Aorta (tissue), 5 donors: ENCODE measurements around the gene CKAP2L. TPM values are rescaled to one million over a fixed set of nuclear protein-coding genes. Genes with fewer than 3 reads are reported as not detected.

Experiments
- ATAC-seq: fragments of 200-7000 bp; cut with Tn5 transposase; one replicate; pipeline ENCODE4 v1.9.1; 2022; ENCODE audit warnings: moderate library complexity; ENCODE audit not compliant: low FRiP score
- DNase-seq, 2 donors: peaks; one replicate each; pipeline ENCODE4 v3.0.0-alpha.2; 2020
- H3K27ac ChIP-seq, 2 donors: one replicate each; pipeline ENCODE4 v1.5.1; 2013; ENCODE audit warnings: low read length in 2 of 2, mild to moderate bottlenecking in 2 of 2, moderate library complexity in 2 of 2, control low read depth in 1 of 2, inconsistent platforms in 1 of 2, low read depth in 1 of 2
- H3K27me3 ChIP-seq, 2 donors: one replicate each; pipeline ENCODE4 v1.6.1; 2013; ENCODE audit warnings: control low read depth in 1 of 2, low read length in 1 of 2, mild to moderate bottlenecking in 1 of 2, moderate library complexity in 1 of 2; ENCODE audit not compliant: insufficient read depth in 2 of 2, control insufficient read depth in 1 of 2
- H3K36me3 ChIP-seq, 2 donors: one replicate each; pipeline ENCODE4 v1.6.1; 2013; ENCODE audit warnings: control low read depth in 1 of 2, low read length in 1 of 2, mild to moderate bottlenecking in 1 of 2; ENCODE audit not compliant: insufficient read depth in 2 of 2, control insufficient read depth in 1 of 2
- H3K4me1 ChIP-seq, 2 donors: one replicate each; pipeline ENCODE4 v1.6.1; 2013; ENCODE audit warnings: low read length in 2 of 2, control low read depth in 1 of 2, mild to moderate bottlenecking in 1 of 2, moderate library complexity in 1 of 2; ENCODE audit not compliant: insufficient read depth in 2 of 2, control insufficient read depth in 1 of 2
- H3K4me3 ChIP-seq, 2 donors: one replicate each; pipeline ENCODE4 v1.5.1; 2013; ENCODE audit warnings: low read length in 2 of 2, control low read depth in 1 of 2, mild to moderate bottlenecking in 1 of 2
- H3K9me3 ChIP-seq: one replicate; pipeline ENCODE4 v1.6.1; 2013; ENCODE audit warnings: mild to moderate bottlenecking, low read length; ENCODE audit not compliant: control insufficient read depth
- WGBS, 2 donors: extraction: QIAGEN DNeasy Blood & Tissue Kit; methylation state at CpG; one replicate each; pipeline ENCODE4 v1.1.7; 2013; 5-methylcytosine and 5-hydroxymethylcytosine counted together
- intact Hi-C, 2 donors: fragments of 100-400 bp; cut with DNase I; formaldehyde crosslinking; loops; one replicate each; pipeline versions ENCODE4 v1.14.2 to v1.15.0; 2022
- long read RNA-seq, 2 donors: library from polyadenylated mRNA; unstranded; transcript quantifications; one replicate each; pipeline ENCODE4 v2.0.0, GENCODE V29; 2020 to 2021
- polyA plus RNA-seq, 2 donors: library from polyadenylated mRNA; stranded (reverse); fragments of 200-250 nt; gene quantifications; one replicate each; pipeline ENCODE4 v1.2.3, GENCODE V29; 2013
- total RNA-seq, 2 donors: library from RNA; stranded (reverse); fragmentation: NEBNext Ultra II Directional; extraction: Animal tissue kit (Norgen Biotek cat#: 25700); gene quantifications; one replicate each; pipeline ENCODE4 v1.2.1, GENCODE V29; 2021
- donor health status: healthy with polysubstance abuse.
- donor health status: Bipolar disorder and iron deficiency.
- donor health status: DM: no; HTN: no; CAD: no.
- donor health status: DM: no; HTN: no; CAD: no.
- donor health status: DM: yes; HTN: yes; CAD: no.

CKAP2L gene
- total RNA-seq (under 1 TPM; 0.65 to 0.69 TPM), polyA plus RNA-seq (under 1 TPM; under 0.01 to 0.08 TPM)
- long read RNA-seq, donor 1, full-length matches to known transcripts: 2 of 2 reads
- long read RNA-seq, donor 1, partial matches to known transcripts: 0 of 2 reads
- long read RNA-seq, donor 1, other reads (novel, unspliced or antisense): 0 of 2 reads
- long read RNA-seq, donor 2, partial matches to known transcripts: 1 of 1 reads
- long read RNA-seq, donor 2, other reads (novel, unspliced or antisense): 0 of 1 reads

GRCh38 chr2:112764071-112765044 is at the start of gene CKAP2L:
TSS of gene CKAP2L (minus strand) at chr2:112764609. CDS start at chr2:112764598, 11 bp downstream.
- WGBS, 2 donors: 0% methylated on average over 77 to 79 of the region's 79 CpGs
- no peaks in the 10 kb centered on the region for H3K9me3 ChIP-seq
- H3K27me3 ChIP-seq: no peaks in the 10 kb centered on the region
- intact Hi-C loops: no loop called here
- no peak within 1 kb of the TSS for H3K27ac ChIP-seq
- DNase-seq (peak; percentile 98), ATAC-seq (peak; percentile 96)
- peak within 1 kb of the TSS; percentile 38 to 58 for H3K4me3 ChIP-seq
- H3K36me3 ChIP-seq: no peaks in the 10 kb centered on the region
- H3K4me1 ChIP-seq: no peaks in the 10 kb centered on the region

- Histone ChIP-seq H3K27me3 (no peaks in the 10 kb centered on the region), H3K9me3 (no peaks in the 10 kb centered on the region), H3K27ac (no peak overlapping the region), H3K4me3 (no peak overlapping the region), H3K36me3 (no peaks in the 10 kb centered on the region), H3K4me1 (no peaks in the 10 kb centered on the region)
- DNase-seq (no peak), ATAC-seq (no peak)
- intact Hi-C loops: no loop called here
- 64 to 65% methylated on average over 10 of the region's 10 CpGs for WGBS, 2 donors
These were observed 49.0 kb upstream of the CKAP2L start for GRCh38 chr2:112813280-112813966.

- ATAC-seq (no peak), DNase-seq (no peak)
- H3K36me3 ChIP-seq: no peaks in the 10 kb centered on the region
- H3K4me3 ChIP-seq: no peak overlapping the region
- no peaks in the 10 kb centered on the region for H3K27me3 ChIP-seq
- H3K27ac ChIP-seq: no peak overlapping the region
- H3K9me3 ChIP-seq: no peaks in the 10 kb centered on the region
- H3K4me1 ChIP-seq: no peaks in the 10 kb centered on the region
- WGBS, 2 donors: 49 to 56% methylated on average over 14 of the region's 14 CpGs
- intact Hi-C loops: no loop called here
These were observed 48.2 kb upstream of the CKAP2L start for GRCh38 chr2:112812318-112813267.

GRCh38 chr2:112811841-112812306 is 47.5 kb upstream of the CKAP2L start:
- 59 to 64% methylated on average over 7 of the region's 7 CpGs for WGBS, 2 donors
- ATAC-seq (peak; percentile 73), DNase-seq (no peak)
- intact Hi-C loops: no loop called here
- H3K27me3 ChIP-seq: no peaks in the 10 kb centered on the region
- no peaks in the 10 kb centered on the region for H3K9me3 ChIP-seq
- H3K27ac ChIP-seq: no peak overlapping the region
- H3K4me3 ChIP-seq: no peak overlapping the region
- no peaks in the 10 kb centered on the region for H3K4me1 ChIP-seq
- H3K36me3 ChIP-seq: no peaks in the 10 kb centered on the region

GRCh38 chr2:112811276-112811831 is 46.9 kb upstream of the CKAP2L start:
- DNase-seq (no peak), ATAC-seq (peak; percentile 33)
- no peak overlapping the region for H3K4me3 ChIP-seq
- H3K36me3 ChIP-seq: no peaks in the 10 kb centered on the region
- intact Hi-C loops: no loop called here
- no peaks in the 10 kb centered on the region for H3K9me3 ChIP-seq
- no peaks in the 10 kb centered on the region for H3K27me3 ChIP-seq
- no peaks in the 10 kb centered on the region for H3K4me1 ChIP-seq
- whole genome bisulfite sequencing, 2 donors: 94 to 95% methylated on average over 3 of the region's 3 CpGs
- no peak overlapping the region for H3K27ac ChIP-seq

- Histone ChIP-seq H3K4me1 (no peaks in the 10 kb centered on the region), H3K4me3 (no peak overlapping the region), H3K9me3 (no peaks in the 10 kb centered on the region), H3K27ac (no peak overlapping the region), H3K27me3 (no peaks in the 10 kb centered on the region), H3K36me3 (no peaks in the 10 kb centered on the region)
- no peak for DNase-seq
- intact Hi-C loops: no loop called here
- ATAC-seq: no peak
These were observed 44.7 kb upstream of the CKAP2L start for GRCh38 chr2:112809112-112809511.

- no peak overlapping the region for H3K27ac ChIP-seq
- intact Hi-C loops: no loop called here
- no peaks in the 10 kb centered on the region for H3K9me3 ChIP-seq
- H3K27me3 ChIP-seq: no peaks in the 10 kb centered on the region
- no peaks in the 10 kb centered on the region for H3K36me3 ChIP-seq
- H3K4me1 ChIP-seq: no peaks in the 10 kb centered on the region
- H3K4me3 ChIP-seq: no peak overlapping the region
- DNase-seq (no peak), ATAC-seq (no peak)
- WGBS, 2 donors: 91 to 93% methylated on average over 3 of the region's 3 CpGs
These were observed 42.9 kb upstream of the CKAP2L start for GRCh38 chr2:112807233-112807807.
